Prostate gland (tissue), 2 donors: ENCODE measurements around the gene HCN4. TPM values are rescaled to one million over a fixed set of nuclear protein-coding genes. Genes with fewer than 3 reads are reported as not detected.

Experiments used
- DNase-seq: peaks from one replicate; pipeline ENCODE4 v3.0.0-alpha.2; 2019; ENCODE audit warnings: low spot score
- H3K27ac ChIP-seq, 2 donors: fragments of 200-600 bp; sonication (generic); 2 replicates each; pipeline ENCODE4 v1.5.1; 2017 to 2019
- H3K27me3 ChIP-seq: fragments of 200-600 bp; sonication (generic); replicated peaks from 2 replicates; pipeline ENCODE4 v1.5.1; 2019; ENCODE audit not compliant: insufficient read depth
- H3K36me3 ChIP-seq, 2 donors: fragments of 200-600 bp; sonication (generic); 1 replicate in 1 of 2; 2 replicates in 1 of 2; pipeline versions ENCODE4 v1.5.1 to v1.8.1; 2017 to 2019
- H3K4me1 ChIP-seq: fragments of 200-600 bp; sonication (generic); replicated peaks from 2 replicates; pipeline ENCODE4 v1.5.1; 2019
- H3K4me3 ChIP-seq, 2 donors: fragments of 200-600 bp; sonication (generic); 2 replicates each; pipeline ENCODE4 v1.5.1; 2017 to 2019
- H3K9me3 ChIP-seq: fragments of 200-600 bp; sonication (generic); 2 replicates; pipeline ENCODE4 v1.5.1; 2017
- CTCF ChIP-seq, 4 experiments: fragments of 200-600 bp in 2 of 4; fragments of 450-650 bp in 2 of 4; sonication (generic) in 2 of 4; IDR thresholded peaks; 1 replicate in 3 of 4; 2 replicates in 1 of 4; pipeline ENCODE4 v1.5.1; 2016 to 2019; ENCODE audit warnings: antibody characterized with exemption in 4 of 4, mild to moderate bottlenecking in 2 of 4, moderate library complexity in 2 of 4
- POLR2A ChIP-seq: fragments of 450-650 bp; IDR thresholded peaks from one replicate; pipeline ENCODE4 v1.6.1; 2016; ENCODE audit warnings: antibody characterized with exemption, mild to moderate bottlenecking
- POLR2AphosphoS5 ChIP-seq: sonication (generic); formaldehyde crosslinking; IDR thresholded peaks from one replicate; pipeline ENCODE4 v1.6.1; 2017; ENCODE audit warnings: antibody characterized with exemption
- WGBS: methylation state at CpG from one replicate; pipeline ENCODE4 v1.1.5; 2018; 5-methylcytosine and 5-hydroxymethylcytosine counted together
- intact Hi-C: fragments of 100-400 bp; cut with DNase I; formaldehyde crosslinking; loops from one replicate; pipeline ENCODE4 v1.14.2; 2022
- total RNA-seq, 2 donors: library from RNA; depleted of rRNA; stranded (reverse); fragments of >200 nt; gene quantifications; one replicate each; pipeline ENCODE4 v1.1.0, GENCODE V29; 2016

HCN4 gene
- total RNA-seq, 2 donors from 2014 or later: 0.18 to 6.0 TPM

GRCh38 chr15:73387507-73388255 lies 18.9 kb upstream of the HCN4 start:
- Histone ChIP-seq H3K9me3 (no peaks in the 10 kb centered on the region), H3K27me3 (no peaks in the 10 kb centered on the region), H3K36me3 (no peaks in the 10 kb centered on the region), H3K4me3 (no peak overlapping the region), H3K27ac (no peak overlapping the region), H3K4me1 (no peaks in the 10 kb centered on the region)
- DNase-seq: no peak
- no peak for TF ChIP-seq CTCF (IDR thresholded peaks at IDR 0.05)
- no peak for TF ChIP-seq POLR2A
- TF ChIP-seq POLR2AphosphoS5: no peak
- intact Hi-C loops: no loop called here
- 74% methylated on average over 12 of the region's 12 CpGs for WGBS

- TF ChIP-seq POLR2A (no peak), CTCF (IDR thresholded peaks at IDR 0.05) (no peak), POLR2AphosphoS5 (no peak)
- Histone ChIP-seq H3K4me3 (no peak overlapping the region), H3K27me3 (no peaks in the 10 kb centered on the region), H3K36me3 (no peaks in the 10 kb centered on the region), H3K4me1 (no peaks in the 10 kb centered on the region), H3K27ac (no peak overlapping the region), H3K9me3 (no peaks in the 10 kb centered on the region)
- intact Hi-C loops: no loop called here
- DNase-seq: no peak
- WGBS: 59% methylated on average over 8 of the region's 8 CpGs
Measured at GRCh38 chr15:73386886-73387506, 18.2 kb upstream of the HCN4 start.

GRCh38 chr15:73386238-73386637 lies 17.5 kb upstream of the HCN4 start:
- no peak overlapping the region for H3K27ac ChIP-seq
- no peaks in the 10 kb centered on the region for H3K36me3 ChIP-seq
- no peak for DNase-seq
- no peaks in the 10 kb centered on the region for H3K4me1 ChIP-seq
- no peaks in the 10 kb centered on the region for H3K27me3 ChIP-seq
- no peaks in the 10 kb centered on the region for H3K9me3 ChIP-seq
- WGBS: 93% methylated on average over 5 of the region's 5 CpGs
- TF ChIP-seq POLR2AphosphoS5: no peak
- TF ChIP-seq POLR2A: no peak
- no peak for TF ChIP-seq CTCF (IDR thresholded peaks at IDR 0.05)
- intact Hi-C loops: no loop called here
- H3K4me3 ChIP-seq: no peak overlapping the region

- intact Hi-C loops: no loop called here
- Histone ChIP-seq H3K9me3 (no peaks in the 10 kb centered on the region), H3K27me3 (no peaks in the 10 kb centered on the region), H3K36me3 (no peaks in the 10 kb centered on the region), H3K4me1 (no peaks in the 10 kb centered on the region), H3K4me3 (no peak overlapping the region), H3K27ac (no peak overlapping the region)
- TF ChIP-seq POLR2AphosphoS5 (no peak), CTCF (IDR thresholded peaks at IDR 0.05) (no peak), POLR2A (no peak)
- no peak for DNase-seq
- 80% methylated on average over 9 of the region's 9 CpGs for WGBS
Measured at GRCh38 chr15:73385205-73385604, 16.4 kb upstream of the HCN4 start.
